IMR-90 (cell line): ENCODE results near the gene RAI14. TPM values are rescaled to one million over a fixed set of nuclear protein-coding genes. Genes with fewer than 3 reads are reported as not detected.

ENCODE experiments used
- ATAC-seq: fragments of 200-7000 bp; cut with Tn5 transposase; 2 replicates; pipeline ENCODE4 v1.9.1; 2020; ENCODE audit warnings: low read depth, mild to moderate bottlenecking, moderate library complexity
- BruUV-seq: library from RNA; stranded (reverse); fragments of 400-500 nt; replicated peaks from 2 replicates; lab custom pipeline; 2021; lab: Mats Ljungman, UMichigan
- CTCF ChIA-PET: fragments of 300-600 bp; formaldehyde crosslinking; extraction: SDS; loops from one replicate; lab custom pipeline; 2021; ENCODE audit warnings: antibody characterized with exemption; lab: Yijun Ruan, JAX
- POLR2A ChIA-PET: fragments of 300-600 bp; sonication (Branson Sonifier 250); formaldehyde crosslinking; loops from one replicate; lab custom pipeline; 2022; ENCODE audit warnings: antibody characterized with exemption; ENCODE audit not compliant: unreplicated experiment; lab: Charles Lee
- DNase-seq: peaks from one replicate; pipeline ENCODE4 v3.0.0; 2013
- H2AFZ ChIP-seq: replicated peaks from 2 replicates; pipeline ENCODE3; 2013; ENCODE audit warnings: low read length, mild to moderate bottlenecking; ENCODE audit not compliant: poor library complexity
- H2AK5ac ChIP-seq: 2 replicates; pipeline ENCODE4 v1.6.1; 2013; ENCODE audit warnings: low read depth, low read length, inconsistent platforms
- H2AK9ac ChIP-seq: replicated peaks from 2 replicates; pipeline ENCODE3; 2013; ENCODE audit warnings: mild to moderate bottlenecking, low read depth, low read length, moderate library complexity; ENCODE audit not compliant: poor library complexity
- H2BK120ac ChIP-seq: 2 replicates; pipeline ENCODE4 v1.6.1; 2013; ENCODE audit warnings: low read depth, low read length, inconsistent platforms
- H2BK15ac ChIP-seq: 3 replicates; pipeline ENCODE4 v1.6.1; 2013; ENCODE audit warnings: low read depth, low read length, inconsistent platforms
- H2BK20ac ChIP-seq: 2 replicates; pipeline ENCODE4 v1.6.1; 2013; ENCODE audit warnings: low read depth, mild to moderate bottlenecking, inconsistent platforms, low read length, moderate library complexity
- H2BK5ac ChIP-seq: 2 replicates; pipeline ENCODE4 v1.6.1; 2013; ENCODE audit warnings: mild to moderate bottlenecking, low read depth, low read length, inconsistent platforms; ENCODE audit not compliant: poor library complexity, severe bottlenecking
- H3K14ac ChIP-seq: replicated peaks from 2 replicates; pipeline ENCODE4 v1.6.1; 2013; ENCODE audit warnings: low read depth, low read length, inconsistent platforms
- H3K18ac ChIP-seq: 2 replicates; pipeline ENCODE4 v1.6.1; 2013; ENCODE audit warnings: low read depth, low read length, control low read depth
- H3K23ac ChIP-seq: 2 replicates; pipeline ENCODE4 v1.6.1; 2013; ENCODE audit warnings: low read depth, low read length, inconsistent platforms
- H3K27ac ChIP-seq: 2 replicates; pipeline ENCODE4 v1.5.1; 2013; ENCODE audit warnings: mild to moderate bottlenecking, control low read depth, low read length; ENCODE audit not compliant: insufficient read depth
- H3K27me3 ChIP-seq: 2 replicates; pipeline ENCODE4 v1.6.1; 2013; ENCODE audit warnings: low read length; ENCODE audit not compliant: control insufficient read depth, insufficient read depth
- H3K36me3 ChIP-seq: 2 replicates; pipeline ENCODE4 v1.6.1; 2013; ENCODE audit warnings: low read length, mixed read lengths; ENCODE audit not compliant: control insufficient read depth, insufficient read depth
- H3K4ac ChIP-seq: 2 replicates; pipeline ENCODE4 v1.6.1; 2013; ENCODE audit warnings: low read depth, low read length, inconsistent platforms
- H3K4me1 ChIP-seq: 2 replicates; pipeline ENCODE4 v1.6.1; 2013; ENCODE audit warnings: low read length, mixed read lengths; ENCODE audit not compliant: control insufficient read depth, insufficient read depth
- H3K4me2 ChIP-seq: 2 replicates; pipeline ENCODE4 v1.6.1; 2013; ENCODE audit warnings: low read depth, mild to moderate bottlenecking, control low read depth, low read length, moderate library complexity
- H3K4me3 ChIP-seq: 2 replicates; pipeline ENCODE4 v1.5.1; 2013; ENCODE audit warnings: low read depth, mild to moderate bottlenecking, control low read depth, low read length, moderate library complexity; ENCODE audit not compliant: insufficient read depth
- H3K56ac ChIP-seq: 2 replicates; pipeline ENCODE4 v1.6.1; 2013; ENCODE audit warnings: low read length, inconsistent platforms; ENCODE audit not compliant: insufficient read depth; ENCODE audit errors: extremely low read depth
- H3K79me1 ChIP-seq, 2 experiments: 2 replicates each; pipeline ENCODE4 v1.6.1; 2013; ENCODE audit warnings: low read length in 2 of 2, inconsistent platforms in 1 of 2, low read depth in 1 of 2
- H3K9ac ChIP-seq: 2 replicates; pipeline ENCODE4 v1.6.1; 2013; ENCODE audit warnings: low read depth, low read length, control low read depth
- H3K9me1 ChIP-seq: 2 replicates; pipeline ENCODE4 v1.6.1; 2013; ENCODE audit warnings: low read length, inconsistent platforms; ENCODE audit not compliant: insufficient read depth
- H3K9me3 ChIP-seq: 2 replicates; pipeline ENCODE4 v1.6.1; 2013; ENCODE audit warnings: low read length; ENCODE audit not compliant: control insufficient read depth, insufficient read depth
- H4K20me1 ChIP-seq: 2 replicates; pipeline ENCODE4 v1.6.1; 2013; ENCODE audit warnings: low read length, inconsistent platforms; ENCODE audit not compliant: insufficient read depth
- H4K5ac ChIP-seq: 2 replicates; pipeline ENCODE4 v1.6.1; 2013; ENCODE audit warnings: mild to moderate bottlenecking, low read depth, low read length, control low read depth
- H4K8ac ChIP-seq, 2 experiments: 2 replicates each; pipeline ENCODE4 v1.6.1; 2013; ENCODE audit warnings: low read depth in 2 of 2, low read length in 2 of 2, control low read depth in 1 of 2, inconsistent platforms in 1 of 2
- H4K91ac ChIP-seq: 2 replicates; pipeline ENCODE4 v1.6.1; 2013; ENCODE audit warnings: low read depth, low read length, inconsistent platforms; ENCODE audit not compliant: insufficient read depth
- BHLHE40 ChIP-seq: fragments of 150-350 bp; IDR thresholded peaks from 2 replicates; pipeline ENCODE4 v1.6.1; 2016; ENCODE audit warnings: mild to moderate bottlenecking, low read depth, low read length
- CHD1 ChIP-seq: IDR thresholded peaks from 2 replicates; pipeline ENCODE4 v1.6.1; 2012; ENCODE audit warnings: low read depth, low read length, improper control_type of control experiment
- MXI1 ChIP-seq: IDR thresholded peaks from 2 replicates; pipeline ENCODE4 v1.6.1; 2012; ENCODE audit warnings: low read depth, mild to moderate bottlenecking, low read length, moderate library complexity, borderline replicate concordance
- NFE2L2 ChIP-seq: fragments of 150-350 bp; IDR thresholded peaks from 2 replicates; pipeline ENCODE4 v1.6.1; 2016; ENCODE audit warnings: low read depth, mild to moderate bottlenecking, low read length
- RAD21 ChIP-seq: IDR thresholded peaks from 2 replicates; pipeline ENCODE4 v1.6.1; 2012; ENCODE audit warnings: low read length, improper control_type of control experiment
- RCOR1 ChIP-seq: IDR thresholded peaks from 2 replicates; pipeline ENCODE4 v1.6.1; 2012; ENCODE audit warnings: mild to moderate bottlenecking, low read length, improper control_type of control experiment; ENCODE audit not compliant: insufficient replicate concordance
- WGBS, 2 experiments: methylation state at CpG; one replicate each; pipeline versions ENCODE4 v1.1.5 to v1.1.7; 2013; ENCODE audit warnings: missing lambda C conversion rate in 2 of 2; ENCODE audit not compliant: insufficient read length in 1 of 2; ENCODE audit errors: extremely low coverage in 2 of 2; 5-methylcytosine and 5-hydroxymethylcytosine counted together
- dilution Hi-C: fragments of 300-500 bp; cut with HindIII; formaldehyde crosslinking; loops from one replicate; pipeline ENCODE4 v1.14.3; 2018; ENCODE audit warnings: low sequenced_read_pairs; ENCODE audit not compliant: unreplicated experiment
- in situ Hi-C: fragments of 300-500 bp; cut with MboI; formaldehyde crosslinking; loops from 3 replicates; pipeline ENCODE4 v1.14.3; 2019; ENCODE audit warnings: low sequenced_read_pairs, inconsistent platforms, mixed read lengths
- intact Hi-C: fragments of 100-400 bp; cut with micrococcal nuclease; formaldehyde crosslinking; loops from 2 replicates; pipeline ENCODE4 v1.10.0; 2022
- polyA plus RNA-seq, 3 experiments: library from polyadenylated mRNA; depleted of rRNA; stranded (reverse); fragments of >200 nt; gene quantifications; 2 replicates each; pipeline ENCODE4 v1.2.3, GENCODE V29; 2012; ENCODE audit warnings: low replicate concordance in 1 of 3
- total RNA-seq: library from RNA; depleted of rRNA; stranded (reverse); fragments of >200 nt; gene quantifications from 2 replicates; pipeline ENCODE4 v1.2.3, GENCODE V29; 2012

Gene RAI14
- total and polyA plus RNA-seq, 2 of the 4 experiments (the other 2 are of a cell fraction), result 221 to 267 TPM

- TF ChIP-seq RCOR1, result no peak
Observed at GRCh38 chr5:34656700-34657273, 659 bp downstream of the RAI14 start (continued).

- Histone ChIP-seq H2BK5ac (peak overlapping the region; percentile 98), H2BK120ac (peak overlapping the region; percentile 91), H4K20me1 (peaks cover 44% of the 10 kb centered on the region), H3K14ac (peak overlapping the region; percentile 95), H3K27me3 (no peaks in the 10 kb centered on the region), H3K4me1 (peaks cover 17% of the 10 kb centered on the region), H3K4me3 (peak overlapping the region; percentile 99), H4K5ac (peak overlapping the region; percentile 95), H4K91ac (peak overlapping the region; percentile 96), H3K23ac (peak overlapping the region; percentile 98), H3K79me1 (peaks cover 0 to 16% of the 10 kb centered on the region in 2 experiments; a peak in 2 of 4 replicates), H4K8ac (peak overlapping the region; percentile 85 to 91), H2AK5ac (peak overlapping the region; percentile 94), H3K27ac (peak overlapping the region; percentile 100), H2AFZ (peak overlapping the region; percentile 85), H3K9me3 (no peaks in the 10 kb centered on the region), H3K4me2 (peak overlapping the region; percentile 95), H3K9ac (peak overlapping the region; percentile 100), H3K18ac (peak overlapping the region; percentile 98), H2BK15ac (peak overlapping the region; percentile 59; the same call in 2 of the 3 replicates), H3K56ac (peak overlapping the region; percentile 97), H3K36me3 (peaks cover 6% of the 10 kb centered on the region), H3K9me1 (peaks cover 8% of the 10 kb centered on the region), H2AK9ac (peak overlapping the region; percentile 88), H2BK20ac (peak overlapping the region; percentile 57), H3K4ac (peak overlapping the region; percentile 98)
- ATAC-seq, result peak; percentile 1; the same call in 1 of the 2 replicates
- BruUV-seq, result no TSS peak
- intact Hi-C loops, result loop anchor here (1.0 to 5.0 kb wide), 6 partner anchors 37 to 171 kb away; no protein-coding TSS in a partner anchor
- POLR2A ChIA-PET, result interaction anchor here (1.3 kb wide), 1 partner anchor 71 kb away, joined by 4 read pairs; no protein-coding TSS in a partner anchor
- CTCF ChIA-PET, result interaction anchor here (0.6 kb wide), 1 partner anchor 169 kb away, joined by 5 read pairs; no protein-coding TSS in a partner anchor
- 0% methylated on average over 2 of the region's 28 CpGs; no CpG with 5 or more reads in 1 of the 2 experiments for WGBS, 2 experiments
- in situ Hi-C loops, result loop anchor here (5.0 kb wide), 1 partner anchor 130 kb away; no protein-coding TSS in a partner anchor
- TF ChIP-seq RAD21 (peak; percentile 7; the same call in 1 of the 2 replicates), CHD1 (no peak), BHLHE40 (no peak), NFE2L2 (no peak), MXI1 (peak; percentile 9; the same call in 1 of the 2 replicates)
- DNase-seq, result peak; percentile 42
- dilution Hi-C loops, result no loop called here
Observed at GRCh38 chr5:34657274-34657921, 1.3 kb downstream of the RAI14 start.
